T-helper 2 cell treated with Interferon-gamma antibody and Interleukin-4, amounts not matched to agents 100 ng/mL and 5 ng/mL, for 36 hours (primary cell): Measurements from ENCODE around the gene PLD3. TPM values are rescaled to one million over a fixed set of nuclear protein-coding genes. Genes with fewer than 3 reads are reported as not detected.
"Not testable (repeated sequence)": the region's sequence is repeated elsewhere in the genome, so short reads cannot be mapped to it uniquely, and the experiment has no call there.

ENCODE experiments used
- intact Hi-C: fragments of 100-400 bp; cut with micrococcal nuclease; formaldehyde crosslinking; loops from one replicate; pipeline ENCODE4 v1.15.1; 2023
- total RNA-seq: library from RNA; stranded (reverse); gene quantifications from 2 replicates; pipeline ENCODE4 v1.2.3, GENCODE V29; 2022

Gene PLD3
- total RNA-seq, 1 donor from 2014 or later = 70.7 TPM

DNA sequence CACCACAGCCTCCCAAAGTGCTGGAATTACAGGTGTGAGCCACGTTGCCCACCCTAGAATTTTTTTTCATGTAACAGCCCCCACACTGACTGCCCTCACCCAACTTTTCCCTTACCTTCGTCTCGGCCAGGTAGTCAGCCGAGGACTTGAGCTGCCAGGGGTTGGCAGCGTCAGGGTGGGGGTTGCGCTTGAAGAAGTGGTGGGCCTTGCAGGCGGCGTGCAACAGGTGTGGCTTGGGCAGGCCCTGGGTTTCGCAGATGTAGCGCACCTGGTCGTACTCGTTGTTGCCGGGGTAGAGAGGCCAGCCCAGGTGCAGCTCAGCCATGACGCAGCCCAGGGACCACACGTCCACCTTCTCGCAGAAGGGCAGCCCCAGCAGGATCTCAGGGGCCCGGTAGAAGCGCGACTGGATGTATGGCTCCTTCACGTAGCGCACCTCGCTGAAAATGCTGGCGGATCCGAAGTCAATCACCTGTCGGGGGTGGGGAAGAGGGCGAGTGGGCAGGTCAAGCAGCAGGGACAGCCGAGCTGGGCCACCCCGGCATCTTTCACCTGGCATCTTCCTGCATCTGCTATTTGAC, 35.3 kb downstream of the PLD3 start:
- intact Hi-C loops = no loop called here

DNA sequence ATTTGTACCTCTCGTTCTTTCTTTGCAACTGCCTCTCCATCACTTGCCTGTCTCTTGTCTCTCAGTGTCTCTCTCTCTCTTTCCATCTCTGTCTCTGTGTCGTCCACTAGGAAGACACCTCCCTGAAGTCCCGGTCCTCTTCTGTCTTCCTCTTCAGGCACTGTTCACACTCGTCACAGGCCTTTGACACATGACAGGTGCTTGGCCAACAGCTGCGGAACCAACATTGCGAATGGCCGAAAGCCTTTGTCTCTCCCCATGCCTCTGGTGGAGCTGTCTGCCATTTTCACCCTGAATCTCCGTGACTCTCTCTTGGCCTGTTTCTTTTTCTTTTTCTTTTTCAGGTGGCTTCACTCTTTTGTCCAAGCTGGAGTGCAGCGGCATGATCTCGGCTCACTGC, 38.7 kb downstream of the PLD3 start:
- intact Hi-C loops = no loop called here

DNA sequence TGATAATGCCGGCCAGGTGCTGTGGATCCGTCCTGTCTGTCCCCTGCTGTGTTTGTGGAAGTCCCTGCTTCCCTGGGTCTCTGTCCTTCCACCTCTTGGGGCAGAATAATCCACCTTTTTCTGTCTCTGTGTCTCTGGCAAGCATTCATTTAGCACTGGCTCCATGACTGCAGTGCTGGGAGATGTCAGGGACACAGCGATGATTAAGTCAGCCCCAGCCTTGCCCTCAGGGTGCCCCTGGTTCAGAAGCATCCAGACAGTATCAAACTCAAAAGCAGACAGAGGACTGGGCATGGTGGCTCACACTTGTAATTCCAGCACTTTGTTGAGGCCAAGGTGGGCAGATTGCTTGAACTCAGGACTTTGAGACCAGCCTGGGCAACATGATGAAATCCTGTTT, 40.0 kb downstream of the PLD3 start:
- intact Hi-C loops = no loop called here

DNA sequence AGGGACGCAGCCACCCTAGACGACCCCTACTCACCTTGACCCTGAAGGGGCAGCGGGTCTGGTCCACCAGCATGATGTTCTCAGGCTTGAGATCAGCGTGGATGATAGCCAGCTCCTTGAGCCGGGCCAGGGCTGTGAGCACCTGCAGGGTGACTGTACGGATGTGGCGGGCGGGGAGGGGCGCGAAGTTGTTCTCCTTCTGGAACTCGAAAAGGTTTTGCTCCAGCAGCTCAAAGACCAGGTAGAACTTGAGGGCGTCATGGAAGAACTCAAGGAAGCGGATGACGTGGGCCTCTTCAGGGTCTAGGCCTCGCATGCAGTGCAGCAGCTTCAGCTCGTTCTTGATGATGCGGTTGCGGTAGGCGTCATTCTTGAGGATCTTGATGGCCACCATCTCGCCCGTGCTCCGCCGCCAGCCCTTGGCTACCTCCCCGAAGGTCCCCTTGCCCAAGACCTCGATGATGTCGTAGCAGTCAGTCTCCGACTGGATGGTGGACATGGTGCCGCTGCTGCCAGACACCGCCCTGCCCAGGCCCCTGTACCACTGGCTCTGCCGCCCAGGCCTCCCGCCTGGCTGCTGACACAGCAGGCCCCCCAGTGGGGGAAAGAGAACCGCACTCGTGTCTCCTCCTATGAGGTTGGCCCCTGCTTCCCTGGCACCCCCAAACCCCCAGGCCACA, 41.0 kb downstream of the PLD3 start:
- intact Hi-C loops = no loop called here

DNA sequence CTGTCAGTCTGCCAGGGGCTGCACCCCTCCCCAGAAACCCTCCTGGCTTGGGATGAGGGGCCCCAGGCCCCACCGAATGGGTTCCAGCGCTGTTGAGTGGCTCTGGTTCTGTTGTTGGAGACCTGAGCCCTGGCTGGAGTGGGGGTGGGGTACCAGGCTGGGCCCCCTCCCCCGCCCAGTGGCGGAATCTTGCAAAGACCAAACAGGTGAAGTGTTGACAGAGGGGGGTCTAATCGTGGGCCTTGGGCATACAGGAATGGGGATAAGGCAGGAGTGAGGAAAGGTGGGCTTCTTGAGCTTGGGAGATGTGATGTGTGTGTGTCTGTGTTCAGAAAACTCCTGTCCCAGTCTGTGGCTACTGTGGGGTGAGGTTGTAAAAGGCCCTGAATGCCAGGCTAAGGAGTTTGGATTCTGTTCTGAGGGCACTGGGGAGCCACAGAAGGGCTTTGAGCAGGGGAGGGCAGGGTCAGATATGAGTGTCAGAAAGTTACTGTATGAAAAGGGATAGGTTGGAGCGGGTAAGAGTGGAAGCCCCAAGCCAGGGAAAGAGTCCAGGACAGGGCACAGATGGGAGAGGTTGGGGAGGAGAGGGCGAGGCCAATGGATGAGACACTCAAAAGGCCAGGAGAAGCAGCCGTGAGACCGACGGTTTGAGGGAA, 41.7 kb downstream of the PLD3 start, which contains the start of gene HIPK4:
TSS of gene HIPK4 (minus strand) at position 98 of the 659 bp plus-strand sequence. CDS start 279 bp downstream, outside the sequence.
- intact Hi-C loops = no loop called here

DNA sequence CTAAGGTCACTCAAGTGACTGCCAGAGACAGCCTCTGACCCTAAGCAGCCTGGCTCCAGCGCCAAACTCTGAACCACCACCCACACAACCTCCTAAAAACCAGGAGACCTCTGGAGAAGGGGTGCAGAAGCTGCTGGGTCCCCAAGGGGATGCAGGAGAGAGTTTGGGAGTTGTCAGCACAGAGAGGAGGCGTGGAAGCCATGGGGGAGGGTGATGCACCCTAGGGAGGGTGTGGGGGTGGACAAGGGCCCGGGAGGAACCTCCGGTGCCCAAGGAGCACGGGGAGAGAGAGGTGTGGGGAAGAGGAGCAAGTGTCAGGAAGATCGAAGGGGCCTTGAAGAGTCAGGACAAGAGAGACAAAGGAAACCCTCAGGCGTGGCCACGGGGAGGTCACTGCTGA, 43.6 kb downstream of the PLD3 start:
- intact Hi-C loops = no loop called here

DNA sequence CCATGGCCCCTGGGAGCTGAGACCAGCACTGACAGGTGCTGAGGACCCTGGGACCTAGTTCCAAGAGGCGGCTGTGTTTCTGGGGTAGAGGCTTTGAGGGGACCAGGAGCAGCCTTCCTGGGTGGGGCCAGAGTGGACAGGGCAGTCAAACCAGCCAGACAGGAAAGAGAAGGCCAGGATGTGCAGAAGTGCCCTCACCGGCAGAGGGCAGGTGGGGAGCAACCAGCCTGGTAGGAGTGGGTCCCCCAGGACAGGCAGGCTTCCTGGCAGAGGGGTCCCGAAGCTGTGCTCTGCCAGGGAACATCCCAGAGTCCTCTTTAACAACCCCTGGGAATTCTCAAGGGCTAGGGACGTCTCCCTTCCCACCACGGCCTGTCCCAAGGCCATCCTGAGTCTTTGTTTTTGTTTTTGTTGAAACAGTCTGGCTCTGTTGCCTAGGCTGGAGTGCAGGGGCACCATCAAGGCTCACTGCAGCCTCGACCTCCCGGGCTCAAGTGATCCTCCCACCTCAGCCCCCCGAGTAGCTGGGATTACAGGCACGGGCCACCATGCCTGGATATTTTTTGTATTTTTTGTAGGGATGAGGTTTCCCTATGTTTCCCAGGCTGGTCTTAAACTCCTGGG, 44.5 kb downstream of the PLD3 start:
- intact Hi-C loops = no loop called here

DNA sequence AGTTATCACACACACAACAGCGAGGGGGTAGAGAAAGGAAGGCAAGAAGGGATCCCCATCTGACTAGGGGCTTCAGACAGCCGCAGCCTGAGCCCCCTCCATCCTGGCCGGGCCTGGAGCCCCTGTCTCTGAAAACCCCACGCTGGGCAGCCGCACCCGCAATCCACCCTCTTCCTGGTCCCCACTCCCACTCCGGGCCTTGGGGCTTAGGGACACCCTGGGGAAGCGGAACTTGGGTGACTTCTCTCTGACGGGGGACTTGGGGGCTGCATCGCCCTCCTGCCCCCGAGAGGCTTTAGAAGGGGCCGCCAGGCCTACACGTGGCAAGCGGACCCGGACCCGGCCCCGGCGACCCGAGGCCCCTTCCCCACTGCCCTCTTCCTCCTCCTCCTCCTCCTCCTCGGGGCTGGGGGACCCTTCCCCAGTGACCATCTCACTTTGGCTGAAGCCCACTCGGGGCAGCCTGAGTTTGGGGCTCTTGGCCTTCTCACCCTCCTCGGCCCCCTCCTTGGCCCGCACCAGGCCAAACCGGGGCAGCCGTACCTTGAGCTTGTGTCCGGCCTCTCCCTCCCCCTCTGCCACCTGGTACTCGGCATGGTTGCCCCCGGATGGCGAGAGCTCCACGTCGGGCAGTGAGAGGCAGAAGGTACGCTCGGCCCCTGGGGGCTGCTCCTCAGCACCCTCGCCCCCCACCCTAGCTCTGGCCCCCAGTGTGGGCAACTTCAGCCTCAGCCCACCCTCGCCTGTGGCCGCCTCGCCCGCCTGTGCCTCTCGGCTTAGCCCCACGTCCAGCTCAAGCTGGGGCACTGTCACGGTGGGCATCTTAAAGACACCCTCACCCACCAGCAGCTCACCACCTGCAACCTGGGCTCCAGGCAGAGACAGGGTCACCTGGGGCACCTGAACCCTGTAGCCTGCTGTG, 45.7 kb downstream of the PLD3 start:
- intact Hi-C loops = no loop called here

DNA sequence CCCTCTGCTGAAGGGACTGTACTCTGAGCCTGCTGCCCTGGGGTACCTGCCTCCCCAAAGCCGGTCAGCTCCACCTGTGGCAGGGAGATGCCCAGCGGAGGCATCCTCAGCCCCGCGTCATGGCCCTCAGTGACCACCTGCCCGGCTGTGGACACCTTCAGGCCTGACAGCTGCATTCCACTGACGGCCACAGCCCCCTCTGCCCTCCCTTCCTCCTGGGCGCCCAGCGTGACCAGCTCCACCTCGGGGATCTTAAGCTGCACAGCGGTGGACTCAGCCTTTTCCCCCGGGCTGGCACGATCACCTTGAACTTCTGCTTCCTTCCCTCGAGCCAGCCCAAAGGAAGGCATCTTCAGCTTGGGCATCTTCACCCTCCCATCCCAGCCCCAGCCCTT, 46.3 kb downstream of the PLD3 start:
- intact Hi-C loops = no loop called here

DNA sequence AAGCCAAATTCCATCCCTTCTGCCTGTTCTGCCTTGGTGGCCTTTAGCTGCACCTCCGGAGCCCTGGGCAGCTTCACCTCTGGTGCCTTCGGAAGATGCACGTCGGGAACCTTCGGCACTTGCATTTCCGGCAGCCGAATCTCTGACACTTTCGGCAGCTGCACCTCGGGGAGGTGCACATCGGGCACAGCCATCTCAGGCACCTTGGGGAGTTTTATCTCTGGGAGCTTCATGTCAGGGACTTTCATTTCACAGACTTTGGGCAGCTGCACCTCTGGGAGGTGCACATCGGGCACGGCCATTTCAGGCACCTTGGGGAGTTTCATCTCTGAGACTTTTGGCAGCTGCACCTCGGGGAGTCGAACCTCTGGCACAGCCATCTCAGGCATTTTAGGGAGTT, 47.5 kb downstream of the PLD3 start:
- intact Hi-C loops = no loop called here

DNA sequence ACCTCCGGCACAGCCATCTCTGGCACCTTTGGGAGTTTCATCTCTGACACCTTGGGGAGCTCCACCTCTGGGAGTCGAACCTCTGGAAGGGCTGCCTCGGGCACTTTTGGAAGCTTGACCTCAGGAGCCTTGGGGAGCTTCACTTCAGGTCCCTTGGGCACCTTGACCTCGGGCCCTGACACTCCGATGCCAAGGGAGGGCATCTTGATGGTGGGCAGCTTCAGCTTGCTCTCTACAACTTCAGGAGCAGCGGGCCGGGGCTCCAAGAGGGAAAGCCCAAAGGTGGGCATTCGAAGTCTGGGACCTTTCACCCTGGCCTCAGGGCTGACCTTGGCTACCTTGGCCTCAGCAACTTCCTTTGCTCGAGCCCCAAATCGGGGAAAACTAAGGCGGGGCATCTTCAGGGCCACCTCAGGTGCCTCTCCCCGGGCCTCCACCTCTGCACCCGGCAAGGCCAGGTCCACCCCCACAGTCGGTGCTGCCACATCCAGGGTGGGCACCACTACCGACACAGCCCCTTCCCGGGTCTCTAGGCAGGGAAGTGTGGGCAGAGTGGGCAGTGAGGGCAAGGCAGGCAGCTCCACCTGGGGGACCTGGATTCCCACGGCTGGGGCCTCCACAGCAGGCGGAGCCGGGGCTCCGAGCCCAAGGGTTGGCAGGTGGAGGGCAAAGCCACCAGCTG, 48.5 kb downstream of the PLD3 start:
- intact Hi-C loops = no loop called here

DNA sequence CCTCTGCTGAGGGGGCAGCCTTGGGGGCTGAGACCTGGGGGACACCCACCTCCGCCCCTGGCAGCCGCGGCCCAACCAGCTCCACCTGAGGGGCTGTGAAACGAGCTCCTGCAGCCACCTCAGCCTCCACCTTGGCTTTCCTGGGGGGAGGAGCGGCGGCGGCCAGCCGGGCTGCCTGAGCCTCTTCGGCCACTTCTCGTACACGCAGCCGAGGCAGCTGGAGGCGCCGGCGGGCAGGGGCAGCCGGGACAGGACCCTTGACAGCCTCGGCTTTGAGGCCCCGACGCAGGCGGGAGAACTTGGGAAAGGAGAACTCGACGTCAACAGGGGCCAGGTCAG, 49.0 kb downstream of the PLD3 start:
- intact Hi-C loops = no loop called here

DNA sequence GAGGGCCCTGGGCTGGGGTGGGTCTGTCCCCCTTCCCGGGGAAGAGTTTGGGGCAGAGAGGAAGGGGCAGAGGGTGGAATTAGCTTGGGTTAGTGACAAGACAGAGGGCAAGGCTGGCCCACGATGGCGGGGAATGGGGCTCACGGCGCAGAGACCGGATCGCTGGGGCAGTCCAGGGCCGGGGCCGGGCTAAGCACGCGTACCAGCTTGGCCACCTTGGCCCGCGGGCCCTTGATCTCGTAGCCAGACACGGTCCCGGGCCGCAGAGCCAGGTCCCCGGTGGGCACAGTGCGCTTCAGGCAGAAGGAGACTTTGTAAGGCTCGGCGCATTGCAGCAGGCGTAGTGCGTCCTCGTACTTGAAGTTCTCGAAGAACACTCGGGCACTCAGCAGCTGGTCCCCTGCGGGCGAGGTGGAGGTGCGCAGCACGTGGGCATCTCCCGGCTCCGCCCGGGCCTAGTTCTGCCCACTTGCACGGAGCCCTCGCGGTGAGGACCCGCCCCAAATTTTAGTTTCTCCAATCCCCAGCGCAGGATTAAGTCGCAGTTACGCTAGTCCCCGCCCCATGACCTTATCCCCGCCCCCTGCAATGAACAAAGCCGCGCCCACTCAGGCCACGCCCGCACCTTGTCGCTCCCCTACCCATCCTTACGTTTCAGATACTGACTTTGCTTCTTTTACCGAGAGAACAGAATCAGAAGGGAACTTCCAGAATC, 50.1 kb downstream of the PLD3 start:
- intact Hi-C loops = no loop called here

DNA sequence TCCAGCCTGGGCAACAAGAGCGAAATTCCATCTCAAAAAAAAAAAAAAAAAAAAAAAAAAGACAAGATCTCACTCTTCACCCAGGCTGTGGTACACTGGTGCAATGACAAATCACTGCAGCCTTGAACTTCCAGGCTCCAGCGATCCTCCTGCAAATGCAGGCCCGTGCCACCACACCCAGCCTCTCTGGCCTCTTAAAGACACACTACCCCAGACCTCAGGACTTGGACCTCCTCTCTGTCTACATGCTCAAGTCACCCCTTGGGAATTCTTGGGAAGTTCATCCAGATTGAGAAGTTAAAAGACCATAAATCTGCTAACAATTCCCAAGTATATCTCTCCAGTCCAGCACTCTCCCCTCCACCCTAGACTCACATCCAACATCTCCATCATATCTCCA, 52.1 kb downstream of the PLD3 start:
- intact Hi-C loops = loop anchor here (5.0 kb wide), 1 partner anchor 67 kb away; the partner anchor contains the start of genes BLVRB and SPTBN4

DNA sequence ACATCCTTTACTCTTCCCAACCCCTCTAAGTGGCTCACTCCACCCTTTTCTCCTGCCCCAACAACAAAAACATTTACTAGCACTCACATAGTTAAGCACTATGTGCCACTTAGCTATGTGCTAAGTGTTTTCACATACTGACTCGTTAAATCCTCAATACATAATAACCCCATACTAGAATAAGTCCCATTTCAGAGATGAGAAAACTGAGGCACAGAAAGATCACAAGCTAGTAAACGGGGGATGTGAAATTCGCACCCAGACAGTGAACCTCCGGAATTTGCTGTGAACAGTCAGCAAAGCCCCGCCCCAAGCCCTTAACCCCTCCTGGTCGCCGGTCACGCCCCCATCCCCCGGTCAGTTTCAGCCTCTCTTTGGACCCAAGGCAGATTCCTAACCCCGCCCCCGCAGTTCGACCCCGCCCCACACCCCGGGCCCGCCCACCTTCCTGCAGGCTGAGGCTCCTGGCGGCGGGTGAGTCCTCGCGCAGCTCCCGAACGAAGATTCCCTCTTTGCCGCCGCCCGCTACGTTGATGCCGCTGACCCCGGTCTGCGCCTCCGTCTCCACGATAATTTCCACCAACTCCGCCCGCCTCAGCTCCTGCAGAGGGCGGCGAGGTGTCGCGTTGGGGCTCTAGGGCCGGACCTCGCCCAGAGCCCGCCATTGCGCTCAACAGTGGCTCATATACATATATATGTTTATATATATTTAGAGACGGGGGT, 54.9 kb downstream of the PLD3 start:
- intact Hi-C loops = loop anchor here (5.0 kb wide), 1 partner anchor 64 kb away; the partner anchor contains the start of genes BLVRB and SPTBN4

DNA sequence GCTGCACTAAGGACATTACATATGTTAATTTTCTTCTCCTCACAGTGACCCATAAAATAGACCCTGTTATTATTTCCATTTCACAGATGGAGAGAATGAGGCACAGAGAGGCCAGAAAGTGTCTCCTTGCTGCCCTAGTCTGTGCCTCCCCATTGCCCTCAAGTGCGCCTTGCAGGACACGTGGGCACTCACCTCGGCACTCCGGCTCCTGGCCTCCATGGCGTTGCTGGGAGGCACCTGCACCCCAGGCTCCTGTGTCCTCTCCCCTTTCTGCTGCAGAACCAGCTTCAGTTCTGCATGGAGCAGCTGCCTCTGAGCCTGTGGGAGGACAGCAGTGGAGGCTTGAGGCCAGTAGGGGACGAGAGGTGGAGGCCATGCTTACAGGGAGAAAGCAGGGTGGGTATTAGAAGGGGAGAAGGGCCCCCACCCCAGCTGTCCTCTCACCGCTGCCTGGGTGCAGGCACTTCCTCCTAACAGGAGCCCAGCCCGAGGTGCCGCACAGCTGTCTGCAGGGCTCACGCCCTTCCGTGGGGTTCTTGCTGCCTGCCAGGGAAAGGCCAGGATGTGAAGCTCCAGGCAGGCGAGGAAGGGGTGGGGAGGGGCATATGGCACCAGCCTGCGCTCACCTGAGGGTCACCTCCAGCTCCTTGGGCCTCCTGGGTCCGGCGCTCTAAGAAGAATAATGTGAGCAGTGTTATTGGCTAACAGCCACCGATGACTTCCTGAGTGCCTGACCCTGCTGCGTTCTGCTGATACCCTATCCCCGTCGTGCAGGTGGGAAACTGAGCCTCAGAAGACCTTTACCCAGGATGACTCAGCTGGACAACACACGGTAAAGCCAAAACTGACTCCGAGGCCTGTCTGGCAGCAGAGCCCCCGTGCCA, 59.5 kb downstream of the PLD3 start:
- intact Hi-C loops = no loop called here

DNA sequence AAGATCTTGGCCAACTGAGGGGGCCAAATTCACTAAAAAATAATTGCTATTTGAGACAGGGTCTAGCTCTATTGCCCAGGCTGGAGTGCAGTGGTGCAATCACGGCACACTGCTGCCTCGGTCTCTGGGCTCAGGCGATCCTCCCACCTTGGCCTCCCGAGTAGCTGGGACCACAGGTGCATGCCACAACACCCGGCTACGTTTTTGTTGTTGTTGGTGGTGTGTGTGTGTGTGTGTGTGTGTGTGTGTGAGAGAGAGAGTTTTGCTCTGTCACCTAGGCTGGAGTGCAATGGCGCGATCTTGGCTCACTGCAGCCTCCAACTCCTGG, 60.1 kb downstream of the PLD3 start:
- intact Hi-C loops = not testable (repeated sequence)

DNA sequence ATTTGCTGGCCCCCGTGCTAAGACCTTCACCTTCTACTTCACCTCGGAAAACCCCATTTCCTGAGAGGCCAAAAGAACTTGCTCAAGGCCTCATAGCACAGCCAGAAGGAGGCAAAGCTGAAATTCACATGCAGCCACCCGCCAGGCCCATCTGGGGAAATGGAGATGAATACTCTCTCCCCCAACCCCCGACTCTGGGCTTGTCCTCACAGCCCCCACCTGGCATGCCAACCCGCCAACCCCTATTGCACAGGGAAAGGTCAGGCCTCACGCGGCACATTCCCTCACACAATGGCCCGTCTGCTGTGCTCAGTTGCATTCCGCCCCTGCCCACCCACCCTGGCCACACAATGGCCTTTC, 61.5 kb downstream of the PLD3 start:
- intact Hi-C loops = no loop called here
